GM21786 (cell line): Measurements from ENCODE around the gene ANLN.
"Not testable (repeated sequence)": the region's sequence is repeated elsewhere in the genome, so short reads cannot be mapped to it uniquely, and the experiment has no call there.

Source experiments
- ATAC-seq: cut with Tn5 transposase; IDR thresholded peaks from one replicate; pipeline ENCODE4 v1.9.1; 2021; ENCODE audit not compliant: unreplicated experiment

The ANLN gene

DNA sequence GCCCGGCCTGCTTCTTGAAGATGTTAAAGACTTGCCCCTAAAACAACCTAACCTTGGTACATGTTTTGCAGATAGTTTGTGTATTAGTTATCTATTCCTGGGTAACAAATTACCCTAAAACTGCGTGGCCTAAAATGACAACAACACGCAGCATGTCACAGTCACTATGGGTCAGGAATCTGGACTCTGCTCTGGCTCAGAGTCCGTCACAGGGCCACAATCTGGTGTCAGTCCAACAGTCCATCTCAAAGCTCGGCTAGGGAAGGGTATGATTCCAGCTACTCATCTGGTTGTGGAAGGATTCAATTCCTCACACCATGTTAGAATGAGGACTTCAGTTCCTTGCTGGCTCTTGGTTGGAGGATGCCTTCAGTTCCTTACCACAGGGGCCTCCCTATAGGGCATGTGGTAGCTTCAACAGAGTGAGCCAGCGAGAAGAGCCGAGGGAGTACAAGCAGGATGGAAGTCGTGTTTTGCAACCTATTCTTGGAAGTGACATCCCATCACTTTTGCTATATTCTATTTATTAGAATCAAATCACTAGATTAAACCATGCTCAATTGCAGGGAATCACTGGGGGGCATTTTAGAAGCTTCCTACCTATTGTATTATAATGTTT is 71.3 kb downstream of the ANLN start:
- no peak for ATAC-seq

DNA sequence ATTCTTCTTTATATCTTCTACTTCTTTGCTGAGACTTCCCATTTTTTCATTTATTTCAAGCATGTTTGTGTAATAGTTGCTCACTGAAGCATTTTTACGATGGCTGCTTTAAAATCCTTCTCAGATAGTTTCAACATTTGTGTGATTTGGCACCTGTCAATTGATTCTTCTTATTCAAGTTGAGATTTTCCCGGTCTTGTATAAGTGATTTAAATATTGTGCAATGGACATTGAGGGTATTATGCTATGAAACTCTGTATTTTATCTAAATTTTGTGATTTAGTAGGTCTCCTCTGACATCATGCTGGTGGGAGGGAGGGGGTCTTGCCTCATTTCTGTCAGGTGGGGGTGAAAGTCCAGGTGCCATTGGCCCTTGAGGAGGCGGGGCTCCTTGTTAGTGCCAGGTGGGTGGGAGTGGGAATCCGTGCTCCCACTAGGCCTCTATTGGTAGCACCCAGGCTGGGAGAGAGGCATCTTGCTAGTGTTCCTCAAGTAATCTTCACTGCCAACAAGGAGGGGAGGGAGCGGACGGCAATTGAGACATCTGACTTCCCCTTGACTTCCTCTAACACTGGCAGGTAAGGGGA is 73.0 kb downstream of the ANLN start:
- ATAC-seq = no peak

DNA sequence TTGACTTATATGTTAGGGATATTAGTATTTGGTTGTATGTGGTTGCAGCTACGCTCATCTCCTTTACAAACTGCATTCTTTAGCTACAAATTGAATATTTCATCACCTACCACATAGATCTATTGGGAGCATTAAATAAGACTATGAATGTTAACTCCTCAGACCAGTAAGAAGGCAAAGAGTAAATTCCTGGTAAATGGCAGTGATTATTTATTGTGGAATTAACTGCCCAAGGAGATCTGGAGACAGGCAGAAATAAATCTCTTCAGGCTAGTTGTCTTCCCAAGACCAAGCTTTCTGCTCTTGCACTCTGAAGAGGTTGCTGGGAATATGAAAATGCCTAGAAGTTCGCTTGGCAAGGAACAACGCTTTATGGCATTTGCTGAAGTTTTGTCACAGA is 74.6 kb downstream of the ANLN start:
- no peak for ATAC-seq

DNA sequence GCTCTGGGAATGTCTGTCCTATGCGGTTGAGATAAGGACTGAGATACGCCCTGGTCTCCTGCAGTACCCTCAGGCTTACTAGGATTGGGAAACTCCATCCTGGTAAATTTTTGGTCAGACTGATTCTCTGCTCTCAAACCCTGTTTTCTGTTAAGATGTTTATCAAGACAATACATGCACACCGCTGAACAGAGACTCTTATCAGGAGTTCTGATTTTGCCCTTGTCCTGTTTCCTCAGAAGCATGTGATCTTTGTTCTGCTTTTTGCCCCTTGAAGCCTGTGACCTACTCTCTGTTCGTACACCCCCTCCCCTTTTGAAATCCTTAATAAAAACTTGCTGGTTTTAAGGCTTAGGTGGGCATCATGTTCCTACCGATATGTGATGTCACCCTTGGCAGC is 76.3 kb downstream of the ANLN start:
- ATAC-seq = not testable (repeated sequence)

DNA sequence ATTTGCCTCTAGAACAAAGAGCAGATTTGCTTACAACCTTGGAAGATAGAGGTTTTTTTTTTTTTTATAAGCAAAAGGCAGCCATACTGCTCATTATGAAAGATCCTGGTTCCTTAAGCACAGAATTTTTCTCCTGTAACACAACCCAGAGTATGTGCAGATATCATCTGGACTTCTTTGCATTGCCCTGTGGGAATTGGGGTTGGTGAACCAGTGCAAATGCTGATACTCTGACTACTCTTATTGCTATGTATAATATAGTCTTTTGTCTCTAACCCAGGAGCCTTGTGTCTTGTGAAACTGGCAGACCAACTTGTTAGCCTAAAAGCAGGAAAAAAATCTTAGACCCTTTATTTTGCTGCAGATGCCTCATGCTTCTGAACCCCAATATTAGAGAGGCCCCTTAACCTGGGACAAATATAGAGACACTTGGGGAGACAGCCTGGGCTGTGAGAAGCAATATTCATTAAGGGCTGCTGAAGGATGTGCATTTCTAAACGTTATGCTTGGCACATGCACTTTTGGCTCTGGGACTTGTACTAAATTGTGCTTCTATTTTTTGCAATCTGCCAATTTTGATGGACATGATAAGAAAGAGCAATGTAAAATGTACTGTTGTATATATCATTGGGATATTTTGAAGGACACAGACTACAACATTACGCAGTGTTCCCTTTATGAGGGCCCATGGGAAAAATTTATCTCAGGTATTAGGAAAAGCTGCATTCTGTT is 78.9 kb downstream of the ANLN start:
- ATAC-seq = no peak

DNA sequence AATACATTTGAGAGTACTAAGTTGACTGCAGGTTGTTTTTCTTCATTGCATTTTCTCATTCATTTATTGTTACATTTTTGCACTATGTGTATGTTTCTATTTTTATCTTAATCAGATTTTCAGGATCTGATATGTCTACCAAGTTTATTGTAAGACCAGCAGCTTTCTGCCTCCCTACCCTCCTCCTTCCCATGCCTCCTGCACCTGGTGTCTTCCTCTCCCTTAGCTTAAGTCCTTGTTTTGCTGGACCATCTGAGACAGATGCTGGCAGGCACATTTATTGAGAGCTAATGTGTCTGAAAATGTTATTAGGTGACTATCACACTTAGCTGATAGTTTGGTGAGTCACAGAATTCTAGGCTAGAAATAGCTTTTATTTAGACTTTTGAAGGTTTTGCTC is 79.6 kb downstream of the ANLN start:
- ATAC-seq = no peak

DNA sequence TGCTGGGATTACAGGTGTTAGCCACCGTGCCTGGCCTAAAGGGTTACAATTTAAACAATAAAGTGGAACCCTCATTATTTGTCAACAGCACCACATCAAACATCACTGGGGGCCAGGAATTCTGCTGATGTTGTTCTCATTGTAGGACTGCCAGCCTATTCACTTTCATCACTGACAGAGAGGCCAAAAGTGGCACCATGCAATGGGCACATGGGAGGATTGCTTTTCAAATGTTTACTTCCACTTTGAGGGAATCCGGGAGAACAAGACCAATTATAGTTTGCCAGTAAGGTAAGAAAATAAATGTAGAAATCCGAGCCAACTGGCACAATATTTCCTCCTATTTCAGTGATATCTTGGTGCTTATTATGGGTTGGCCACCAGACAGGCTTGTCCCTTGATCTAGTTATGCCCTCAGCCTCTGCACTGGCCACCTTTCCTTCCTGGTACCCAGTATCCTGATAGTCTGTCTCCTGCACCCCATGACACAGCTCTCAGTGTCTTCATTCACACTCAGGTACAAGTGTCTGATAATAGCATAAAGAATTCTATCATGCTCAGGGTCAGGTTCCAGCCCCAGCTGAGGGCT is 82.6 kb downstream of the ANLN start:
- no peak for ATAC-seq

DNA sequence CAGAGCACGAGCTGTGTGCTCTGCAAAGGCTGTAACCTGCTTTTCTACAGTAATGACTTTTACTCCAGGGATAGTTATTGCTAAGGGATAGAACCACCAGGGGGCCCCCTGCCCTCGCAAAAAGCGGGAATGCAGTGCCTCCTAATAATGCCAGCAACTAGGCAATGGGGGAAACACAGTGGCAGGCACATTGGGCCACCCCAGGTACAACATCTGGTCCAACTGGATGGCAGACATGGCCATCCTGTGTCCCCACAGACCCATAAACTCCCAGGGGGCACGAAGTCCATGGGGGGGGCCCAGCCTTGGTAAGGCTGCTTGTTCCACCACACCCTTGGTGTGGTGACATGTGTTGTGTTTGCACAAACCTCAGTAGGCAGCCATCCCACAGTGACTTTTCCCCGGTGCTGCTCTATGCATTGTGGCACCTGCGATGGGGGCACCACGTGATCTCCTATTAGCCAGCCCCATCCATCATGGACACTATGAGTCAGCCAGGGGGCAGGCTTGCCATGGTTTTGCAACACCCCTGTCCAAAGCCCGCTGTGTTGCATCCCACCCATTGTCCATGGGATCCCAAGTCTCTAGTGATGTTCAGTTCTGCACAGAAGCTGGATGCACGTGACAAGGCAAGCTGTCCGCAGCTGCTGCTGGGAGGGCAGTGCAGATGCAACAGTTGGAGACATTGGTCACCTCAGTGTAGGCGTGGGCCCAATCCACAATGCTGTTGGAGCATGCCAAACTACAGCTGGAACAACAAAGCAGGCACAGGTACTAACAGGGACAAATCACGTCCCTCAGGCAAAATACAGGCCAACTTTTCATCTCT is 84.0 kb downstream of the ANLN start:
- ATAC-seq = no peak

DNA sequence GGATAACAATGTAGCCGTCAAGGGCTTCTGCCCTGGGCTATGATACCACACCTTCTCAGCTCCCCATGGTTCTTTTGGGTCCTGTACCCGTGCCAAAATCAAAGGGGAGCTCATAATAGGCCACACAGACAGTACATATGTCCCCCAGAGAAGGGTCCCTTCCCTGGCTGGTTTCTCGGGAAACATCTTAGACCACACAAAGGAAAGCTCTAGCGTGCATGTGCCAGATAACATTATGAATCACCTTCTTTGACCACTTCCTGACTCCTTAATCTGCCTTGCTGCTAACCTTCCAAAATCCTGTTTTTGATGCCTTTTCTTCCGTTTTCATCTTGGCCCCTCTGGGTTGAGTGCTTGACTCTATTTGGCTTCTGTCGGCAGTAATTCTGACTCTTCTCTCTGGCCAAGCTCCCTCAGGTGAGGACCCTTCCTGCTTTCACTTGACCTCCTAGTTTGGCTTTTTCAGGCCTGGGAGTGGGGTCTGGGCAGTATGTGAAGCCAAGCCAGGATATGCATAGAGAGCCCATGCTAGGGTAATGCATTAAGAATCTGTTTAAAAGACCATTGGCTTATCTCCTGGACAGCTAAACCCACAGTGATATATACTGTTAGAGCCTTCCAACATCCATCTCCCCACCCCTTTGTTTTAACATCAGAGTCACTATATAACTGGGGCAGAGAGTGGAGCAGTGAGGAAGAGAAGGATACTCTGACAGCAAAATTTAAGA is 84.8 kb downstream of the ANLN start:
- no peak for ATAC-seq

DNA sequence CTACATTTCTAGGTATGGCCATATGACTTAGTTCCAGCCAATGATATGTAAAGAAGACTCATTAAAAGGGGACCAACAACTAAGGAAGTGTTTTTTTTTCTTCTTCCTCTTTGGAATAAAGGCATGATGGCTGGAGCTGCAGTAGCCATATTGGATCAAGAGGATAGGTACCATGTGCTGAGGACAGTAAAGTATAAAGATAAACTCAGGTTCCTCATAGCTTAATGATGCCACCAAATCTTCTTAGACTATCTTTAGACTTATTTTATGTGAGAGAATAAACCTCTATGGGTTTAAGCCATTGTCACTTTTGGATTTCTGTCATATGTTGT is 85.3 kb downstream of the ANLN start:
- no peak for ATAC-seq

DNA sequence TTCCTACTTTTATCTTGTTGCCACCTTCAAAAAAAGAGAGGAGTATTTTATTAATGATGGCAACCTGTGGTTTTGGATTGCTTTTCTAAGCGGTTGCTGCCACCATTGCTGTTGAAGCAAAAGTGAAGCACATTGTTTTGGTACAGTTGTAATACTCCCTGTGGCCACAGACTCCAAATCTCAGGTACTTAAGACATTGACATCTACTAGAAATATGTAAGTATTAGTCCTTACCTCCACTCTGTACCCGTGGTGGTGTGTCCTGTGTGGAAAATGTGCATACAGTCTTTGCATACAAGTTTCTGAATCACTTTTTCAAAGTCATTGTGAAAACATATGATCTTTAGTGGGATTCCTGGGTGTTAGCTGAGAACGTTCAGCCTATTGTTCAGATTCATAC is 85.7 kb downstream of the ANLN start:
- no peak for ATAC-seq

DNA sequence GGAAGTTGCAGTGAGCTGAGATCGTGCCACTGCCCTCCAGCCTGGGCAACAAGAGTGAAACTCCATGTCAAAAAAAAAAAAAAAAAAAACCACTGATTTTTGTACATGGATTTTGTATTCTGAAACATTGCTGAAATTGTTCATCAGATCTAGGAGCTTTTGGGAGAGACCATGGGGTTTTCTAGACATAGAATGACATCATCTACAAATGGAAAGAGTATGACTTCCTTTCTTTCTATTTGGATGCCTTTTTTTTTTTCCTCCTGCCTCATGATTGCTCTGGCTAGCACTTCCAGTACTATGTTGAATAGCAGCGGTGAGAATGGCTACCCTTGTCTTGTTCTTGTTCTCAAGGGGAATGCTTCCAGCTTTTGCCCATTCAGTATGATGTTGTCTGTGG is 89.1 kb downstream of the ANLN start:
- no peak for ATAC-seq

DNA sequence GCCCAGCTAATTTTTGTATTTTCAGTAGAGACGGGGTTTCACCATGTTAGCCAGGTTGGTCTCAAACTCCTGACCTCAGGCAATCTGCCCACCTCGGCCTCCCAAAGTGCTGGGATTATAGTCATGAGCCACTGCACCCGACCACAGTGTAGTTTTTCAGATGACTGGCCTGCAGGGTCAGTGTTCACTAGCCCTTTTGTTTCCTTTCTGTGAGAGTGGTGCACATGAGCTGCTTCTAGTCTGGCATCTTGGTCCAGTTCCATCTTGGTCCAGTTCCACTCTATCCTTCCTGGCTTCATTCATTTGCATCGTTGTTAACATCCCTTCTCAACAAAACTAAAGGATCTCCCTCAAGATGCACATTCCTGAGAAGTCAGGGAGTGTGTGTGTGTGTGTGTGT is 94.2 kb downstream of the ANLN start:
- not testable (repeated sequence) for ATAC-seq

DNA sequence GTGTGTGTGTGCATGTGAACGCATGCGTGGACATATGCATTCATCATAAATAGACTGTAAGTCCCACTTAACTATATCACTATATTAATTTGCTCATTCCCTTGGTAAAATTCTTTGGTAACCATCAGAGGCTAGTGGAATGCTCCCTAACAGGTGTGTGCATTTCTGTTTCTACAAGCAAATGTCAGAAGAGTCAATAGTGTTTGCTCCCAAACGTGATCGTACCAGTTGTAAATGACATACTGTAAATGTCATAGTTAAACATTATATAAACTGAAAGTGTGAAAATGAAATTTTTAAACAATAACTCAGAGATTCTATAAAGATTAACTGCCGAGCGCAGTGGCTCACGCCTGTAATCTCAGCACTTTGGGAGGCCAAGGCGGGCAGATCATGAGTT is 94.6 kb downstream of the ANLN start:
- ATAC-seq = no peak

DNA sequence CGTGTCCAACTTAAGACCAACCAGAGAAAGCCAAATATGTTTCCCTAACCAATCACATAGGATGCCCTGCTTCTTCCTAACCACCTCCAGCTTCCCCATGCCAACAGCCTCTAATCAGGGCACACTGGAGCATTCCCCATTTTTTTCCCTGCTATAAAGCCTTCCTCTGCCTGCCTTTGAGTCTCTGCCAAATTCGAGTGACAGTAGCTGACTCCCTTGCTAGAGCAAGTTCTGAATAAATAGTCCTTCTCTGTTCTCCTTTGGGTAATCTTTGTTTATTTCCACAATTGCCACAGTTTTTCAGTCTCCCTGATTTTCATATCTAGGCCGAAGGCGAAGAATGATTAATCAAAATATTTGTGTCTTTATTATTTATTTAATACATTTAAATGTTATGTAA is 96.7 kb downstream of the ANLN start:
- no peak for ATAC-seq

DNA sequence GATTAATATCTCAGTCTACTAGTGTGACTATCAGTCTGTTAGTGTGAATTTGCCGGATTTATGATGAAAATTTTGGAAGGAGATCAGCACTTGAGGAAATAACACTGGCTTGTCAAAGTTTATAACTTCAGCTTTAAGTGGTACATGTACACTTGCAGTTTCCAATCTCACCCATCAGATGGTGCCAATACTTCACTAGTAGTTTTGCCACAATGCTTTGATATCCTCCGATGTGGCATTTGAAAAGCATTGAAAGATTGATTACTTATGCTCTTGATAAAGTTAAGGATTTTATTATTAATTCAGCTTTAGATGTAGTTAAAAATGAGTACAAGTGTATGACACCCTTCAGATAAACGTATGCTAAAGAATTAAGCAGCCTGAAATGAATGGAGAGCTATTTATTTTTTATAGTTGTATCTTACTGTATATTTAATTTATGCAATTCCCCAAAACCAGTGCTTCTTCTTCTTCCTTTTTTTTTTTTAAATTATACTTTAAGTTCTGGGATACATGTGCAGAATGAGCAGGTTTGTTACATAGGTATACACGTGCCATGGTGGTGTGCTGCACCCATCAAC is 98.2 kb downstream of the ANLN start:
- ATAC-seq = no peak

DNA sequence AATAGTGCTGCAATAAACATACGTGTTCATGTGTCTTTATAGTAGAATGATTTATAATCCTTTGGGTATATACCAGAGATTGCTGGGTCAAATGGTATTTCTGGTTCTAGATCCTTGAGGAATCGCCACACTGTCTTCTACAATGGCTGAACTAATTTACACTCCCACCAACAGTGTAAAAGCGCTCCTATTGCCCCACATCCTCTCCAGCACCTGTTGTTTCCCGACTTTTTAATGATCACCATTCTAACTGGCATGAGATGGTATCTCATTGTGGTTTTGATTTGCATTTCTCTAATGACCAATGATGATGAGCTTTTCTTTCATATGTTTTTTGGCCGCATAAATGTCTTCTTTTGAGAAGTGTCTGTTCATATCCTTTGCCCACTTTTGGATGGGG is 99.0 kb downstream of the ANLN start:
- ATAC-seq = not testable (repeated sequence)

DNA sequence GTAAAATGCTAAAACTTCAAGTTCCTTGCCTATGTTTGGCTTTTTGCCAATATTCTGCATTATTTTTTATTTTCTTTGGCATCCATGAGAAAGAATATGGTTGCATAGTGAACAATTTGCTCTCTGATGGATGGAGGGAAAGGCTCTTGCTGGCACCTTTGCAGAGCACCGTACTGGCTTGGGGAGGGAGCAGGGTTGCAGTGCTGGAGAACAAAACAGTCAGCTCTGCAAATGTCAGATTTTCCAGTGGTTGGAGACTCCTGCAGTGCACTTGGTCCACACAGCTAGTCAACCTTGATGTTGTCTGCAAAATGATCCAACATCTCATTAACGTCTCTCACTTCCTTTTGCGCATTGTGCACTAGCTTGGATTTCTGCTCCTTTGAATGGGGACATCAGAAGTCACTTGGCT is 100.8 kb downstream of the ANLN start:
- ATAC-seq = no peak

DNA sequence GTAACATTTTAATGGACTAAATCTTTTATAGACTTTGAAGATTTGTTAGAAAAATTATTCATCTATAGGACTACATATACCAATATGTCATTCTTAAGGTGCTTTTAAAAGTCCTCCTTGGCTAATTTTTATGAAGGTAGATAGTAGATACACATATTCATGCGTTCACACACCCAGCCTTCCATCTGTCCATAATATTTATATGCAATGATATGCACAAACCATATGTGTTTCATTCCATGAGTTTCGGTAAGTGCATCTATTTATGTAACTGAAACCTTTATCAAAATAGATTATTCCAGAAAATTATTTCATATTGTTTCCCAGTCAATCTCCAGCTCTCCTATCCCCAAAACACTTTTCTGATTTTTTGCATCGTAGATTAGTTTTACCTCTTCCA is 101.7 kb downstream of the ANLN start:
- no peak for ATAC-seq

DNA sequence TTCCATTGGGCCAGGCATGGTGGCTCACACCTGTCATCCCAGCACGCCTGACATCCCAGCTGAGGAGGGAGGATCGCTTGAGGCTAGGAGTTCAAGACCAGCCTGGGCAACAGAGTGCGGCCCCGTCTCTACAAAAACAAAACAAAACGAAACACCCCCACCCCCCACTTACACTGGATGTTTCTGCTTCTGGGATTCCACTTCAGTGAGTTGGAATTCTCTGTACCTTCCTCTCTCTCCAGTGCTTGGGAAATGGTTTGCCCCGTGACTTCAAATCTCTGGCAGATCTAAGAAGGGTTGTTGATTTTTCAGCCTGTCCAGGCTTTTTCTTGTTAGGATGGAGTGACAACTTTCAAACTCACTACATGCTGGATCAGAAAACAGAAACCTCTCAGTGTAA is 106.9 kb downstream of the ANLN start:
- ATAC-seq = no peak
